OCI-LY1 (cell line): ENCODE data around the gene NPAS2.

Experiments
- H2AFZ ChIP-seq: fragments of 200-600 bp; sonication (generic), shearing (Covaris generic); 2 replicates; pipeline ENCODE4 v1.6.0; 2014; ENCODE audit warnings: antibody characterized with exemption, mild to moderate bottlenecking, low read length
- H3F3A ChIP-seq: fragments of 200-600 bp; sonication (generic), shearing (Covaris generic); 2 replicates; pipeline ENCODE4 v1.6.0; 2014; ENCODE audit warnings: mild to moderate bottlenecking, antibody characterized with exemption, low read length, moderate library complexity; ENCODE audit not compliant: insufficient read depth
- H3K27ac ChIP-seq: fragments of 200-600 bp; sonication (generic); 2 replicates; pipeline ENCODE4 v1.5.1; 2014; ENCODE audit warnings: low read length, mixed run types, mild to moderate bottlenecking, low read depth; ENCODE audit not compliant: poor library complexity, severe bottlenecking
- H3K27me3 ChIP-seq: fragments of 200-600 bp; sonication (generic); 2 replicates; pipeline ENCODE4 v1.6.0; 2014; ENCODE audit warnings: antibody characterized with exemption, mild to moderate bottlenecking, low read length, moderate library complexity; ENCODE audit not compliant: insufficient read depth
- H3K36me3 ChIP-seq: fragments of 200-600 bp; sonication (generic); 2 replicates; pipeline ENCODE4 v1.6.1; 2014; ENCODE audit warnings: mild to moderate bottlenecking, antibody characterized with exemption, low read length, moderate library complexity, mixed read lengths; ENCODE audit not compliant: insufficient read depth
- H3K4me1 ChIP-seq: fragments of 200-600 bp; sonication (generic); 2 replicates; pipeline ENCODE4 v1.5.1; 2014; ENCODE audit warnings: mild to moderate bottlenecking, low read length, moderate library complexity; ENCODE audit not compliant: insufficient read depth, severe bottlenecking
- H3K4me2 ChIP-seq: fragments of 200-600 bp; sonication (generic), shearing (Covaris generic); 2 replicates; pipeline ENCODE4 v1.6.1; 2014; ENCODE audit warnings: low read length
- H3K4me3 ChIP-seq: fragments of 200-600 bp; sonication (generic); 2 replicates; pipeline ENCODE4 v1.5.1; 2014; ENCODE audit warnings: low read length, low read depth, mild to moderate bottlenecking, mixed read lengths; ENCODE audit not compliant: poor library complexity, severe bottlenecking
- H3K79me2 ChIP-seq: fragments of 200-600 bp; shearing (Covaris generic); 2 replicates; pipeline ENCODE4 v1.6.1; 2016; ENCODE audit warnings: mixed run types, low read length, mixed read lengths; ENCODE audit not compliant: insufficient read depth
- H3K9ac ChIP-seq: fragments of 200-600 bp; sonication (generic), shearing (Covaris generic); 2 replicates; pipeline ENCODE4 v1.6.1; 2014; ENCODE audit warnings: mild to moderate bottlenecking, low read length, mixed read lengths
- H3K9me2 ChIP-seq: fragments of 200-600 bp; sonication (generic), shearing (Covaris generic); 2 replicates; pipeline ENCODE4 v1.6.1; 2014; ENCODE audit warnings: low read depth, mild to moderate bottlenecking, low read length, mixed read lengths
- H3K9me3 ChIP-seq: fragments of 200-600 bp; shearing (Covaris generic); 2 replicates; pipeline ENCODE4 v1.6.1; 2014; ENCODE audit warnings: low read length, mixed read lengths
- H4K20me1 ChIP-seq: fragments of 200-600 bp; sonication (generic), shearing (Covaris generic); 2 replicates; pipeline ENCODE4 v1.6.0; 2016; ENCODE audit warnings: mild to moderate bottlenecking, low read length; ENCODE audit not compliant: insufficient read depth
- CTCF ChIP-seq: fragments of 200-600 bp; sonication (generic), shearing (Covaris generic); IDR thresholded peaks from 2 replicates; pipeline ENCODE4 v1.5.1; 2017; ENCODE audit warnings: mild to moderate bottlenecking, antibody characterized with exemption, low read length, moderate library complexity, mixed read lengths
- EZH2 ChIP-seq: fragments of 200-600 bp; sonication (generic), shearing (Covaris generic); IDR thresholded peaks from 2 replicates; pipeline ENCODE4 v1.8.0; 2017; ENCODE audit warnings: borderline replicate concordance, mixed run types, mild to moderate bottlenecking, antibody characterized with exemption, low read length, moderate library complexity, mixed read lengths

The NPAS2 gene

GRCh38 chr2:100935372-100935752 lies 115.4 kb downstream of the NPAS2 start:
- Histone ChIP-seq H3K4me1 (no peaks in the 10 kb centered on the region), H3K9ac (no peak overlapping the region), H3K9me3 (no peaks in the 10 kb centered on the region), H3K79me2 (no peaks in the 10 kb centered on the region), H3K9me2 (no peaks in the 10 kb centered on the region), H3K4me2 (no peak overlapping the region), H3K27ac (no peak overlapping the region), H4K20me1 (no peaks in the 10 kb centered on the region), H3F3A (no peaks in the 10 kb centered on the region), H3K4me3 (no peak overlapping the region), H2AFZ (no peak overlapping the region), H3K36me3 (no peaks in the 10 kb centered on the region), H3K27me3 (peaks cover 3% of the 10 kb centered on the region; the same call in 1 of the 2 replicates)
- no peak for TF ChIP-seq CTCF
- TF ChIP-seq EZH2: no peak

- H3F3A ChIP-seq: no peaks in the 10 kb centered on the region
- H3K27me3 ChIP-seq: peaks cover 3% of the 10 kb centered on the region; the same call in 1 of the 2 replicates
- no peak overlapping the region for H2AFZ ChIP-seq
- peaks cover 5% of the 10 kb centered on the region for H3K4me1 ChIP-seq
- no peaks in the 10 kb centered on the region for H3K9me2 ChIP-seq
- H3K79me2 ChIP-seq: no peaks in the 10 kb centered on the region
- H3K9me3 ChIP-seq: no peaks in the 10 kb centered on the region
- no peak overlapping the region for H3K4me2 ChIP-seq
- H3K4me3 ChIP-seq: no peak overlapping the region
- H3K27ac ChIP-seq: no peak overlapping the region
- no peaks in the 10 kb centered on the region for H3K36me3 ChIP-seq
- no peaks in the 10 kb centered on the region for H4K20me1 ChIP-seq
- no peak for TF ChIP-seq EZH2
- no peak for TF ChIP-seq CTCF
- H3K9ac ChIP-seq: no peak overlapping the region
Measured at GRCh38 chr2:100936070-100936741, 116.3 kb downstream of the NPAS2 start.

GRCh38 chr2:100936972-100937542 lies 117.1 kb downstream of the NPAS2 start:
- no peak overlapping the region for H3K27ac ChIP-seq
- no peaks in the 10 kb centered on the region for H3K9me2 ChIP-seq
- H3K4me1 ChIP-seq: peaks cover 13% of the 10 kb centered on the region
- H3K36me3 ChIP-seq: no peaks in the 10 kb centered on the region
- H3K4me2 ChIP-seq: no peak overlapping the region
- H3K79me2 ChIP-seq: no peaks in the 10 kb centered on the region
- H2AFZ ChIP-seq: no peak overlapping the region
- H3K4me3 ChIP-seq: no peak overlapping the region
- H3K9ac ChIP-seq: no peak overlapping the region
- peaks cover 3% of the 10 kb centered on the region; the same call in 1 of the 2 replicates for H3K27me3 ChIP-seq
- H4K20me1 ChIP-seq: no peaks in the 10 kb centered on the region
- no peaks in the 10 kb centered on the region for H3K9me3 ChIP-seq
- TF ChIP-seq EZH2 (no peak), CTCF (no peak)
- H3F3A ChIP-seq: no peaks in the 10 kb centered on the region
